ENCODE data around the gene KIR2DL1.

DNA sequence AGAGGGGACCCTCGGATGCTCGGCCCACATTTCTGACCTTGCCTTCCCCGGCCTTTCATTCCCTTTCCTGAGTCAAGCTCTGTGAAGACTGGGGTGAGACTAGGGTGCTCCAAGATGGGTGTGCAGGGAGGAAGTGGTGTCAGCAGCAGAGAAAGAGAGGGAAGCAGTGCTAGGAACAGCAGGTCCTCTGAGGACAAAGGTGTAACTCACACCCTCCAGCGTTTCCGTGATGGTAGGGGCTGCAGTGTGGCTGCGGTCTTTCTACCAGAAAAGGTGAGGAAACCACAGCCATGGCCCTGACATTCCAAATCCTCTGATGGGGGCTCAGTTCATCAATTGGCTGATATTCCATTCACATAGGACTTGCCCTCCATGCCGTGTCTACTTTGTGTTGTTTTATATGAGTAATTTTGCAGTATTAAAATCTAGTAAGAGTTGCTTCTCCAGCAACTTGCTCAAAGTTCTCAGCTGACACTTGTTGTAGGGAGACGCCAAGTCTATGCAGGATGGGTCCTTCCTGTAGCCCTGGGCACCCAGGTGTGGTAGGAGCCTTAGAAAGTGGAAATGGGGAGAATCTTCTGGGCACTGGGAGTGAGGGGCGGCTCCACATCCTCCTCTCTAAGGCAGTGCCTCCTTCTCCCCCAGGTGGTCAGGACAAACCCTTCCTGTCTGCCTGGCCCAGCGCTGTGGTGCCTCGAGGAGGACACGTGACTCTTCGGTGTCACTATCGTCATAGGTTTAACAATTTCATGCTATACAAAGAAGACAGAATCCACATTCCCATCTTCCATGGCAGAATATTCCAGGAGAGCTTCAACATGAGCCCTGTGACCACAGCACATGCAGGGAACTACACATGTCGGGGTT, 48.3 kb downstream of the KIR2DL1 start:
- TF ChIP-seq POLR2A (IDR thresholded peaks at IDR 0.05): no peak
- TF ChIP-seq, protein P1, sequence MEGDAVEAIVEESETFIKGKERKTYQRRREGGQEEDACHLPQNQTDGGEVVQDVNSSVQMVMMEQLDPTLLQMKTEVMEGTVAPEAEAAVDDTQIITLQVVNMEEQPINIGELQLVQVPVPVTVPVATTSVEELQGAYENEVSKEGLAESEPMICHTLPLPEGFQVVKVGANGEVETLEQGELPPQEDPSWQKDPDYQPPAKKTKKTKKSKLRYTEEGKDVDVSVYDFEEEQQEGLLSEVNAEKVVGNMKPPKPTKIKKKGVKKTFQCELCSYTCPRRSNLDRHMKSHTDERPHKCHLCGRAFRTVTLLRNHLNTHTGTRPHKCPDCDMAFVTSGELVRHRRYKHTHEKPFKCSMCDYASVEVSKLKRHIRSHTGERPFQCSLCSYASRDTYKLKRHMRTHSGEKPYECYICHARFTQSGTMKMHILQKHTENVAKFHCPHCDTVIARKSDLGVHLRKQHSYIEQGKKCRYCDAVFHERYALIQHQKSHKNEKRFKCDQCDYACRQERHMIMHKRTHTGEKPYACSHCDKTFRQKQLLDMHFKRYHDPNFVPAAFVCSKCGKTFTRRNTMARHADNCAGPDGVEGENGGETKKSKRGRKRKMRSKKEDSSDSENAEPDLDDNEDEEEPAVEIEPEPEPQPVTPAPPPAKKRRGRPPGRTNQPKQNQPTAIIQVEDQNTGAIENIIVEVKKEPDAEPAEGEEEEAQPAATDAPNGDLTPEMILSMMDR (IDR thresholded peaks at IDR 0.05): no peak
